GM19395 (cell line): ENCODE data around the gene CUEDC2.

Source experiments
- ATAC-seq: cut with Tn5 transposase; IDR thresholded peaks from one replicate; pipeline ENCODE4 v1.9.1; 2021; ENCODE audit warnings: mild to moderate bottlenecking, moderate library complexity; ENCODE audit not compliant: unreplicated experiment

Gene CUEDC2

DNA sequence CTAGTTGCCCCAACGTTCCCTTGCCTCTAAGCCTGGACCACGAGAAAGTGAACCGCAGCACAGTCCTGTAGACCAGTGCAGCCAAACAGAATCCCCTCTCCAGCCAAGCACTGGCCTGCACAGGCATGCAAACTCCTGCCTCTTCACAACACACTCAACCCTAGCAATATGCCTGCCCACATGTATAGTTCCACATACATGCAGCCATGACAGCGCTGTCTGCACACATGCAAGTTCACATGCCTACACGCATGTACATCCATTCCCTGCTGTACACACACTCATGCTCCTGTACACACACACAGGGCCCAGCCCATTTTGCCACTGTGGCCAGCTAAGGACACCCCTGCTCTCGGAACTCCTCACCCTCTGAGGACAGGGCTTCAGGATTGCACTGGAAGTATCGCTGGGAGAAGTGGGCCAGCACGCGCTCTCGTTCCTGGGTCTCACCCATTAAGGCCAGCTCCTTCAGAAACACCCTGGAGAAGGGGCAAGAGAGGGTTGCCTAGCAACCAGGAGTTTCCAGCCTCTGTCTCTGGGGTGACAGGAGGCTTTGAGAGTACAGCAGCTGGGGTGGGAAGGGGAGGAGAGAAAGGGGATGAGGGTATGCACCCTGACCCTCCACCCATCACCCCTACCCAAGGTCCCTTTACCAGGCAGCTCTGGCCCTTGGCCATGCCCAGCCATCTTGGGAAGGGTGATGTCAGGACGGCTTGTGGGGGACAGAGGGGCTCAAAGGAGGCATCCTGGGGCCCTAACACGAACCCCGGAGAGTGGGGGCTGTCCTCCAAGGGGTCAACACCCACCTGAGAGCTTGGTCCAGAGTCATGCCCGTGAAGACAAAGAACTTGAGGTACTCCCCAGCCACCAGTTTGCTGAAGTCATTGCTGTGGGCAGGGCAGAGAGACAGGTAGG, 20.8 kb downstream of the CUEDC2 start:
- no peak for ATAC-seq

DNA sequence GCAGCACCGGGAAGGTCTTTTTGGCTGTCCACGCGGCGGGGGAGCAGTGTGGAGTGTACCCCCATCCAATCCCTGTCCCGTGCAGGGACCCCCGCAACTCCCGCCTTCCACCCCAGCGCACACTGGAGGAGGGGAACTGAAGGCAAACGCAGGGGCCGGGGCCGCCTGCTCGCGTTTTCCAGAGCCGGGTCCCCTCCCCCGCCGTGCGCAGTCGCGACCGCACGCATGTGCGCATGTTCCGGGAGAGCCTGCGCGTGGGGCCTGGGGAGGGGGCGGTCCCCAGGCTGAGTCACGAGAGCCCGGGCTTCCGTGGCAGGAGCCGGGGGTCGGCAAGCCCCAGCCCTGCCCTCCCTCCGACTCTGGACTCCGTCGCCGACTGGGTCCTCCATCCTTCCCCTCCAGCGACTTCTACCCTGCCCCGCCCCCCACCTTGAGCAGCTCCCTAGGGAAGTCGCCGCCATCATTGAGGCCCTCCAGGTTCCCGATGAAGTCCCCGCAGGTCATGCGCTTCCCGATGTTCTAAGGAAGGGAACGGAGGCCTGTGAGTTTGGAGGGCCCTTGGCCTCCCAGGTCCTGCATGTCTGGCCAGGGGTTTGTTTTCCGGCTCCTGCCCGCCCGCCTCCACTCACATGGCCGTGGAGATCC, 21.8 kb downstream of the CUEDC2 start:
- ATAC-seq = no peak

DNA sequence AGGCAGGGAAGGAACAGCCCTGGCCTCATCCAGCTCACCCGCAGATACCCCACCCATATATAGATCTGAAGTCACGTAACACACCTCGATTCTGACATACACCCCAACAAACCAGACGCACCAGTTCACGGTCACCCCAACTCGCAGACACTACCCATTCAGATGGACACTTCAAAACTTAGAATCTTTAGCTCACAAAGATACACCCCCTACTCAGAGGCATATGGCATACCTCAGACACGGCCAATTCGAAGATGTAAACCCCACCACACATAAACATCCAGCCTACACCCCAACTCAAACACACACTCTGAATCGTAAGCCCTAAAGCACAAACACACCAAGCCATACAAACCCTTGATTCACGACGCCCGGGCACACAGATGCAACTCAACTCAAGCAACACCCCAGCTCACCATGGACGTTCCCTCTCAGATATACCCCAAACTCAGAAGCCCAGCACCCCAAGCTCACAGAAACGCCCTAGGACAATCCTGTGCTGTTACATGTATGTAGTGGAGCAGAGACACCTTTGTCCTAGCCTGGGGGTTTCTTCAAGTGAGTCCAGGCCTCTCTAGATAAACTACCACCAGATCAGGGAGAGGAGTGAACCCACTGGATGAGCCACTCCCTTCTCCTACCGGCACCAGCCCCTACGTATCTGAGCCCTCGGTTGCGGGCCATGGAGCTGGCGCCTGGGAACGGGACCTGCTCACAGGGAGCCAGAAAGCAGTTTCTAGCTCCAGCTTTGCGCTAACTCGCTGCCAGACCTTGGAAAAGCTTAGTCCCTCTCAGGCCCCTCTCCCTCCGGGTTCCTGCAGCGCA, 22.6 kb downstream of the CUEDC2 start:
- no peak for ATAC-seq

DNA sequence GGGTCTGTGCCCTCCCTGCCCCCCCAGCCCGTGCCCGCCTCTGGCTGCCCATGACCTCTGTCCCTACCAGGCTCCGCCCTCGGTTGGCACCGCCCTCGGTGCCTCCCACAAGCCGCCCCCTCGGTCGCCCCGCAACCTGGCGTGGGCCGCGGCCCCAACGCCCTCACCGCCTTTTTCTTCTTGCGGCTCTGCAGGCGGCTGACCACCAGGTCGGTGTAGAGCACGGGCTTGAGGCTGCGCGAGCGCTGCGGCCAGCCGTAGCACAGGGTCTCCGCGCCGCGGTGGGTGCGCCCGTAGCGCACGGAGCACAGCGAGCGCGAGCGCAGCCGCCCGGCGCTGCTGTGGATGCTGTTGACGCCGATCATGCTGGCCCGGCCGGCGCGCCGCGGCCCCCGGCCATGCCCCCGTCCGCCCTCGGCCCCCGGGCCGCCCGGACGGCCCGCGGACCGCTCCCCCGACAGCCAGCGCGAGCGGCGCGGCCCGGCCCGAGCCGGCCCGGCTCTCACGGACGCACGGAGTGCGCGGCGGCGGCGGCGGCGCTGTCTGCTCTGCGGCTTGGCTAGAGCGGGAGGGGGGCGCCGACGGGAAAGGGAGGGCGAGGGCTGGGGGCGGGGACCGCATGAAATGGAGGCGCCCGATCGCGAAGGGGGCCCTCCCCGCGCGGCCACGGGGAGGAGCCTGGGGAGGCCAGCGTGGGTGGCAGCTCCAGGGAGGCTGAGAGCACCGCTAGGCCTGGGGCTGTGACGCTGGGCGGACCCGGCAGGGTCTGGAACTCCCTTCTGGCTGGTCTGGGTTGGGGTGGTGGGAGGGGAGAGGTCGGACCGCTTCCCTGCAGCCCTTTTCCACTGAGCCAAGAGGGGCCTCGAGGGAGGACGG, 23.4 kb downstream of the CUEDC2 start:
- no peak for ATAC-seq

DNA sequence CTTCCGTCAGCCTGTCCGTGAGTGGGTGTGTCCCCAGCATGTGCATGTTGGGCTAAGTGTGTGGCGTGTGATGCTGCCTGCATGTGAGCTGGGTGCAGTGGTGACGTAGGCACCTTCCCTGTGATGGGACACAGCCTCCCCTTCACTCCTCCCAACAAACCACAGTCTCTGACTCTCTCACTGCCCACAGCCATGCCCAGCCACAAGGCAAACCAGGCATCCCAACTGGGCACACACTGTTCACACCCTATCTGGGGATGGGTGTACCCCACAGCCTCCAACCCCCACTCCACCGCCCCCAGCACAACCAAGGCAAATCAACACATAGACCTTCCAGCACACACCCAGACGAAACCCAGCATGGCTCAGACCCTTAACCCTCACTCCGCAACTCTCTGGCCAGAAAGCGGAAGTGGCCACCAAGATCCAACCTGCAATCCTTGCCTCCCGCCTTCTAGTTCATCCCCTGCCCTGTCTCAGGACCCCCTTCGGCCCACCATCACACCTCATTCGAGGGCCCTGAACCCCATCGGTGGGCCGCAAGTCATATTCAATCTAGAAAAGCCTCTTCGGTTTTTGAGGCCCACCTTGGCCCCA, 24.1 kb downstream of the CUEDC2 start:
- ATAC-seq = no peak

DNA sequence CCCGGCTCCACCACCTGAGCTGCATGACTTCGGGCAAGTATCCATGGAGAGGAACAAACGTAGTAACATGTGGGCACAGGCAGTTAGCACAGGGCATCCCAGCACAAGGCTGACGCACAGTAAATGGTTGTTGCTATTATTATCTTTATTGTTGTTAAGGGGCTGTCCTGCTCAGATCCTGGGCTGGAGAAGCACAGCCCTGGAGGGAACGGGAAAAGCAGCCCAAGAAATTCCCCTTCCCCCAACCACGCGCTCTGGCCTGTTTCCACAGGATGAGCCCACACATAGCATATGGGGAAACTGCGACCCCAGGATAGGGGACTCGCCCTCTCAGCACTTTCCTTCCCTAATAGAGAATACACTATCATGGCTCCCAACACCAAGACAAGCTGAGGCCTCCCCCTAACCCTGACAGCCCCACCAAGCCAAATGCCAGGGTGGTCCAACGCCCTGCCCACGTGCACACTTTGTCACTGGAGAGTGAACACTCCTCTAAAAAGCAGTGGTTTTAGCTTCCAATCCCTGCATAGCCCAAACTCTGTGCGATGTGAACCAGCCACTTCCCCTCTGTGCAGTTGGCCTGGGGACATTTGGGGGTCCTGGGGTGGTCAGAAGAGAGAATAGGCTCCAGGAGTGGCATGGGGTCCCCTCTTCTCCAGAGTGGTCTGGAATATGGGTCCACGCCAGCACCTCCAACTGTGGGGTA, 24.8 kb downstream of the CUEDC2 start:
- no peak for ATAC-seq

DNA sequence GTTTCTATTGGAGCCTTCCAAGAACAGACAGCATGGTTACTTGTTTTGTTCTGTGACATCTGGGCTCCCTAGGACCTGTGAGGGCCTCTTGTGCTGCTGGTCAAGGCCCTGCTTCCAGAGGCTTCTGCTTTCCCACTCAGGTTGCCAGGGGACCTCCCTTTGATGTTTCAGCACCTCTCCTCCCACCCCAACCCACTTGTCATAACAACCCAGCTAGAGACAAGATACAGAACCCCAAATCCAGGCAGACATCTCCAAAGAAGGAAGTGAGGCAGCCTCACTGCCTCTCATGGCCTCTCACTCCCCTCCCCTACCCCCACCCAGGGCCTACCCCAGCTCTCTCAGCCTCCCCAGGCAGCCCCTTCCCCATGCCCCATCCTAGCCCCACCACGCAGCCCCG, 25.6 kb downstream of the CUEDC2 start:
- ATAC-seq = no peak

DNA sequence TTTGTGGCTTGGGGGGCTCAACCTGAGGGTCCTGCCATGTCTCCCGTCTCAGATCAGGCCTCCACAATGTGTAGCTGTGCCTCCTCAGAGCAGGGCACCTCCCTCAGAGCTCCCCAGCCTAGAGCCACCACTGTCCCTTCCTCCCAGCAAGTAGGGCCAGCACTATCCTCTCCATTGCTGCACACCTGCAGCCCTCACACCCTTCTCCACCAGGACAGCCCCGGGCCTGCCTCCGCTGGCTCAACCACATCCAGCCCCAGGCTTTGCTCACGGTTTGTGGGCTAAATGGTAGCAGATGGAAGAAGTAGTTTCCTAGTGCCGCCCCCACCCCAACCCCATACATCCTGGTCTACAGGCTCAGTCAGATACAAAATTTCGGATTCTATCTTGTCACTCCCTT, 26.7 kb downstream of the CUEDC2 start:
- no peak for ATAC-seq

DNA sequence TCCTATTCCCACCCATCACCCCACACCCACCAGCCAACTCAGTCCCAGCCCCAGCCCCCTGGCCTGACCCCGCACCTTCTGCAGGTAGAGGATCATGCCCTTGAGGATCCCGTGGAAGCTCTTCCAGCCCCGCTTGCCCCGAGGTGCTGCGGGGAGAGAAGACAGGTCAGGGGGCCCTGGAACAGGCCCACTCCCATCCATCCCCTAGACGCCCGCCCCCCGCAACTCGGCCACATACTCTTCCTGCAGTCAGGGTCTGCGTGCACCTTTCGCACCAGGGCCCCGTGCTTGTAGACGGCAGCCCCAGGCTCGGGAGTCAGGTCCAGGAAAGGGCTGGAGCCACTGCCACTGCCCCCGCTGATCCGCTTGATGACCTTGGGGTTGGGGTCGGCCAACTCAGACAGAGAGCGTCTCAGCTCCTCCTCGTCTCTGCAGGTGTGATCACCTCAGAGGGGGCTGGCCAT, 27.2 kb downstream of the CUEDC2 start:
- ATAC-seq = no peak

DNA sequence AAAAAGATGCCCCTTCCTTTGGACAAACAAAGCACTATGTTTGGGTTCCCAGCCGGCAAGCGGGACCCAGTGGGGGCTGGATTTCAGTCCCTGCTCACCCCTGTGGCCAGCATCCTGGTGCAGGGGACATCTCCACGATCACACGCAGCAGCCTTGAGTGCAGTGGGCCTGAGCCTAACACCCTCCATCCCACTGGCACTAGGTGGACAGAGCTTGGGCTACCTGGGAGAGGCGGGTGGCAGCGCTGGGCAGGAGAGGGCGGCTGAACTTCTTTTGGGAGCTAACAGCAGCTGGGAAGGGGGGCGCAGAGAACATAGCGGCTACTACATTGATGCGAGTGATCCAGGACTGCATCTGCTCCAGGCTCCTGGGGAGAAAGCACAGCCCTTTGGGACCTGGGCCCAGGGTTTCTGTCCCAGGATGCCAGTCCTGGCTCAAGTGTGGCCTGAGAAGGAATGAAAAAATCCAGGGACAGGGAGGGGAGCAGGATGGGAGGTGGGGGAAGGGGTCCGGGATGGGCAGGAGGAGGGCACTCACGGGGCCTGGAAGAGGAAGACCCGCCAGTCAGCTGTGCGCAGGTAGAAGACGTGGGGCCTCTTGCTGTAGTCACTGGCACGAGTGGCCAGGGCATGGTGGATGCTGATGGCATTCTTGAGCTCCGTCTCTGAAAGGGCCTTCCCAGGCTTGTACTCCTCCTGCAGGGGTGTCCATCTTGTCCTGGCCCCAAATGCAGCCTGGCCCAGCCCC, 27.8 kb downstream of the CUEDC2 start:
- no peak for ATAC-seq

DNA sequence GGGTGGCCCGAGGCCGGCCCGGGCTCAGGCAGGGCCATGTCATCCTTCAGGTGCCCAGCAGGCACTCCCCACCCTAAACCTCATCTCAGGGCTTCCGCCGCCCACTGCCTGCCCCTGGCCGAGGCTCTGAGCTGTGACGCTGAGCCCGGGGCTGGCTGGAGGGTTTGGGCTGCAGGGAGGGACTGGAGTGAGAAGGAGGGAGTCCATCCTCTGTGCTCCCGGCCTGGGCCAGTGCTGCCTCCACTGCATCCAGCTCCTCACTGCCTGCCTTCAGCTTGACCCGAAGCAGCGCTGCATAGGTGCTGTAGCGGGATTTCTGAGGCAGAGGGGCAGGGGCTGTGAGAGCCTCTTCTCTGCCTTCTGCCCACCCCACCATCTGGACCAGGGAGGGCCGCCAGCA, 29.3 kb downstream of the CUEDC2 start:
- no peak for ATAC-seq

DNA sequence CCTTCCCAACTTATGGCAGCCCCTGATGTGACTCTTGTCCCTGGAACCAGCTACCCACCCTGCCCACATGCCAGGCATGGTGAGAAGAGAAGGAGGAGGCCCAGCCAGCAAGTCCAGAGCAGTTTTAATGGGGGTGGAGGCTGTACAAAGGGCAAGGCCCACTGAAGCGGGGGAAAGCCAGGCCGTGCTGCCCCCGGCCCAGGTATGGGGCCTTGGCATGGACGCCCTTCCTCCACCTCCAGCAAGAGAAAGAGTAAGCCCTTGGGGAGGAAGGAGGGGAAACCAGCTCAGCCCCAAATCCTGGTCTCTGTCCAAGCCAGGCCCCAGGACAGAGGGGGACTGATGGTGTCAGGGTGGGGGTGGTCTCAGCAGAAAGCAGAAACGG, 29.9 kb downstream of the CUEDC2 start:
- no peak for ATAC-seq

DNA sequence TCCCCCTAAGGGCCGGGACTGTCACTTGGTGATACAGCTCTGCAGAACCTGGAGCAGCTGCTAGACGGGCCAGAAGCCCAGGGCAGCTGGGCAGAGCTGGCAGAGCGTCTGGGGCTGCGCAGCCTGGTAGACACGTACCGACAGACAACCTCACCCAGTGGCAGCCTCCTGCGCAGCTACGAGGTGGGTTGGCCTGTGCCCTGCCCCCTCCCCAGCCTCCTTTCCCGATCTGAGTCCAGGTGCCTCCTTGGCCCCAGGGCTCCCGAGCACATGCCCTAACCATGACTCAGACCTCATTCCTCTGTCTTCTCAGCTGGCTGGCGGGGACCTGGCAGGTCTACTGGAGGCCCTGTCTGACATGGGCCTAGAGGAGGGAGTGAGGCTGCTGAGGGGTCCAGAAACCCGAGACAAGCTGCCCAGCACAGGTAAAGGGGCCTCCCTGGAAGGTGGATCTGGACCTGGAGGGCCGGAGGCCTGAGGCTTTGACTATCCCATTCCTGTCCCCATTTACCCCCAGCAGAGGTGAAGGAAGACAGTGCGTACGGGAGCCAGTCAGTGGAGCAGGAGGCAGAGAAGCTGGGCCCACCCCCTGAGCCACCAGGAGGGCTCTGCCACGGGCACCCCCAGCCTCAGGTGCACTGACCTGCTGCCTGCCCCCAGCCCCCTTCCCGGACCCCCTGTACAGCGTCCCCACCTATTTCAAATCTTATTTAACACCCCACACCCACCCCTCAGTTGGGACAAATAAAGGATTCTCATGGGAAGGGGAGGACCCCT, 30.5 kb downstream of the CUEDC2 start:
- ATAC-seq = no peak

DNA sequence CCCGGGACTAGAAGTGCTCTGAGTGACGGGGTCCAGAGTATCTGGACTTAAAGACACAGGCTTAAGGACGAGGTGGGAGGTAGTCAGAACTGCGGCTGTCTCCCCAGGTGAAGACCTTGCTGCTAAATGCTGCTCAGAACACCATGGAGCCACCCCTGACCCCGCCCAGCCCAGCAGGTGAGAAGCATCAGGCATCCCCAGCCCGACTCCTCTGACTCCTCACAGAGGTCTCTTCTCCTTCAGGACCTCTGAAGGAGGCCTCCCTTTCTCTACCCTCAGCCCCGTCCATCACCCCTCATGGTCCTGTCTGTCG, 31.1 kb downstream of the CUEDC2 start:
- ATAC-seq = no peak

DNA sequence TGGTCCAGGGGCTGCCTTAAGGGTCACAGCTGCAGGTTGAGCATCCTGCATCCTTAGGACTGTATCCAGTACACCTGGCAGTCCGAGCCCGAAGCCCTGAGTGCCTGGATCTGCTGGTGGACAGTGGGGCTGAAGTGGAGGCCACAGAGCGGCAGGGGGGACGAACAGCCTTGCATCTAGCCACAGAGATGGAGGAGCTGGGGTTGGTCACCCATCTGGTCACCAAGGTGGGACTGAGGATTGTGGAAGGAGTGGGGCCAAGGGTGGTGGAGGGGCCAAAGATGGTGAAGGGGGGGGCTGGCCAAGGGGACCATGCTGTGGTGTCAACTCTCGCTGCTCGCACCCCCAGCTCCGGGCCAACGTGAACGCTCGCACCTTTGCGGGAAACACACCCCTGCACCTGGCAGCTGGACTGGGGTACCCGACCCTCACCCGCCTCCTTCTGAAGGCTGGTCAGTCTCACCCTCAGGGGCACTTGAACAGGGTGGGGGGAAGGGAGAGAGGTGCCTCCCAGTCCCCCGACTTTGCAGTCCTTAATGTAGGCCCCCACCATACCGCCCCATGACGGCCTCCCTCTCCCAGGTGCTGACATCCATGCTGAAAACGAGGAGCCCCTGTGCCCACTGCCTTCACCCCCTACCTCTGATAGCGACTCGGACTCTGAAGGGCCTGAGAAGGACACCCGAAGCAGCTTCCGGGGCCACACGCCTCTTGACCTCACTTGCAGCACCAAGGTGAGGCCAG, 31.6 kb downstream of the CUEDC2 start:
- ATAC-seq = no peak

DNA sequence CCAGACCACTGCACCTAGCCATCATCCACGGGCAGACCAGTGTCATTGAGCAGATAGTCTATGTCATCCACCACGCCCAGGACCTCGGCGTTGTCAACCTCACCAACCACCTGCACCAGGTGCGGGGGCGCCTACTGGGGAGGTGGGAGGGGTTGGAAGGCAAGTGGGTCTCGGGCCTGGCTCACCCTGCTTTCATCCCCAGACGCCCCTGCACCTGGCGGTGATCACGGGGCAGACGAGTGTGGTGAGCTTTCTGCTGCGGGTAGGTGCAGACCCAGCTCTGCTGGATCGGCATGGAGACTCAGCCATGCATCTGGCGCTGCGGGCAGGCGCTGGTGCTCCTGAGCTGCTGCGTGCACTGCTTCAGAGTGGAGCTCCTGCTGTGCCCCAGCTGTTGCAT, 32.3 kb downstream of the CUEDC2 start:
- no peak for ATAC-seq

DNA sequence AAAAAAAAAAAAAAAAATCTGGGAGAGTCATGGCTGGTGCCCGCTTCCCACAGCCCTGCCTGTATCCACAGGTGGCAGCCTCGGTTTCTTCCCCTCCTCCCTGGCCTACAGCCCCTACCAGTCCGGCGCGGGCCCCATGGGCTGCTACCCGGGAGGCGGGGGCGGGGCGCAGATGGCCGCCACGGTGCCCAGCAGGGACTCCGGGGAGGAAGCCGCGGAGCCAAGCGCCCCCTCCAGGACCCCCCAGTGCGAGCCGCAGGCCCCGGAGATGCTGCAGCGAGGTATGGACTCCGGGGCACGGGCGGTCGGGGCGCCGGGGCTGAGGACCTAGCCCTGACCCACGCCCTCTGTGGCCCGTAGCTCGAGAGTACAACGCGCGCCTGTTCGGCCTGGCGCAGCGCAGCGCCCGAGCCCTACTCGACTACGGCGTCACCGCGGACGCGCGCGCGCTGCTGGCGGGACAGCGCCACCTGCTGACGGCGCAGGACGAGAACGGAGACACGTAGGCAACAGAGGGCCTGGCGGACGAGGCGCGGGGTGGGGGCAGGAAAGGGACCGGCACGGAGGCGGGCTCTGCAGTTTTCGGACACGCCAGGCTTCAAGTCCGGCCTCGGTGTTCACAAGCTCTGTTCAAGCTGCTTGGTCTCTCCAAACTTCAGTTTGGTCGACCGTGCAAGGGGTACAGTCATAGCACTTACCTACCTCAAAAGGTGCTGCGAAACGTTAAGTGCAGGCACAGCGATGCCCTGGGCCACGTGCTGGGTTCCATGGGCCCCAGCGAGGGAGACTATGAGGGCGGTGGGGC, 33.0 kb downstream of the CUEDC2 start:
- peak; percentile 51 for ATAC-seq
